ENCODE results near the gene RAB3C.

DNA sequence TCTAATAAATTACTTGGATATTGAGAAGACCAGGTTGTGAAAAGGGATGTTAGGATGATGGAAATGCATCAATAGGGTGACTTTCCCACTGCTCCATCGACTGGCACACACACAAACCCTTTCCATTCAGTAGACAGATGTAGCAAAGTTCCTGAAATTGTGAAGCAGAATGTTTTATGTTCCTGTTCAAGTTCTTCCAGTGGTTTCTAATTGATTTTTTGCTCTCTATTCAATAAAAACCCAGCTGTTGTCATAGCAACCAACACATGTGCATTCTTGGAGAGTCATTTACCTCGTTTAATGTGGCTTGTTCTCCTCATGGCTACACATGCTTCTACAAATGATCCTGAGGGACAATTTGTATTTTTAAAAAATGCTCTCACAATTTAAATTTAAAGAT is 244.6 kb downstream of the RAB3C start:
- TF ChIP-seq POLR2A (IDR thresholded peaks at IDR 0.05) = no peak
- TF ChIP-seq, protein P1, sequence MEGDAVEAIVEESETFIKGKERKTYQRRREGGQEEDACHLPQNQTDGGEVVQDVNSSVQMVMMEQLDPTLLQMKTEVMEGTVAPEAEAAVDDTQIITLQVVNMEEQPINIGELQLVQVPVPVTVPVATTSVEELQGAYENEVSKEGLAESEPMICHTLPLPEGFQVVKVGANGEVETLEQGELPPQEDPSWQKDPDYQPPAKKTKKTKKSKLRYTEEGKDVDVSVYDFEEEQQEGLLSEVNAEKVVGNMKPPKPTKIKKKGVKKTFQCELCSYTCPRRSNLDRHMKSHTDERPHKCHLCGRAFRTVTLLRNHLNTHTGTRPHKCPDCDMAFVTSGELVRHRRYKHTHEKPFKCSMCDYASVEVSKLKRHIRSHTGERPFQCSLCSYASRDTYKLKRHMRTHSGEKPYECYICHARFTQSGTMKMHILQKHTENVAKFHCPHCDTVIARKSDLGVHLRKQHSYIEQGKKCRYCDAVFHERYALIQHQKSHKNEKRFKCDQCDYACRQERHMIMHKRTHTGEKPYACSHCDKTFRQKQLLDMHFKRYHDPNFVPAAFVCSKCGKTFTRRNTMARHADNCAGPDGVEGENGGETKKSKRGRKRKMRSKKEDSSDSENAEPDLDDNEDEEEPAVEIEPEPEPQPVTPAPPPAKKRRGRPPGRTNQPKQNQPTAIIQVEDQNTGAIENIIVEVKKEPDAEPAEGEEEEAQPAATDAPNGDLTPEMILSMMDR (IDR thresholded peaks at IDR 0.05) = no peak

All from body of pancreas (tissue), 4 donors.